Posterior cingulate gyrus (tissue), 11 donors: ENCODE data around the gene DOLPP1.

ENCODE experiments used
- DNase-seq, 10 donors: peaks; one replicate each; pipeline versions ENCODE4 v3.0.0 to v3.0.0-alpha.2; 2020 to 2021; ENCODE audit warnings: mixed read lengths in 3 of 10
- intact Hi-C: fragments of 100-400 bp; cut with DNase I; formaldehyde crosslinking; loops from one replicate; pipeline ENCODE4 v1.15.1; 2023

The DOLPP1 gene

GRCh38 chr9:129060991-129061390 lies 19.9 kb upstream of the DOLPP1 start:
- DNase-seq: peak in 1 of 10 donors; percentile 71
- intact Hi-C loops: no loop called here

- no peak for DNase-seq
- intact Hi-C loops: no loop called here
Observed at GRCh38 chr9:129063061-129063460, 17.9 kb upstream of the DOLPP1 start.

- DNase-seq: peak in 1 of 10 donors; percentile 52
- intact Hi-C loops: no loop called here
Observed at GRCh38 chr9:129064499-129064908, 16.4 kb upstream of the DOLPP1 start.

- intact Hi-C loops: no loop called here
- no peak for DNase-seq
Observed at GRCh38 chr9:129068110-129068509, 12.8 kb upstream of the DOLPP1 start.

- peak in 8 of 10 donors; percentile 28 to 93 (median 46) for DNase-seq
- intact Hi-C loops: no loop called here
Observed at GRCh38 chr9:129068990-129069861, 11.7 kb upstream of the DOLPP1 start.

DNA sequence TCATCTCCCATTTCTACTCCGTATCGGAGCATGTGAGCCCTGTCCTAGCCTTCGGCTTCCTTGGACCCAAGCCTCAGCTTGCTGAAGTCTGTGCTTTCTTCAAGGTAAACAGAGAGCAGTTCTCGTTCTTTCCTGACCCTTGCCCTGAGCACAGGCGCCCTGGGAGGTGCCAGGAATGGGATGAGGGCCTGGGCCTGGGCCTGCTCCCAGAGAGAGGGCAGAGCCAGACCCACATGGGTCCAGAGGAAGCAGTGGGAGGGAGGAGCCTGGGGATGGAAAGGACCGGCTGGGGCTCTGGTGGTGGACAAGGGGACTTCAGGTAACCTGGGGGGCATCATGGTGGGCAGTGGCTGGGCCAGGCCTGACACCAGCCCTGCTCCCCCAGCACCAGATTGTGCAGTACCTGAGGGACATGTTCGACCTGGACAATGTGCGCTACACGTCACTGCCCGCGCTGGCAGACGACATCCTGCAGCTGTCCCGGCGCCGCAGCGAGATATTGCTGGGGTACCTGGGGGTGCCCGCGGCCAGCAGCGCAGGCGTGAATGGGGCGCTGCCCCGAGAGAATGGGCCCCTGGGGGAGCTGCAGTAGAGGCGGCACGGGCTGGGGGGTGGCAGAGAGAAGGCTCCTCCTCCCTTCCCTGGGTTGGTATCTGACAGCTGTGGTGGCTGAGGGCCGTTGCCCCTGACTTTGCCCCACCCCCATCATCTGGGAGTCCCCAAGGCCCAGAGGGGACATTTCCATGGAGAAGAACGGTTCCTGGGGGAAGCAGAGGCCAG lies 10.9 kb upstream of the DOLPP1 start:
- intact Hi-C loops: no loop called here

DNA sequence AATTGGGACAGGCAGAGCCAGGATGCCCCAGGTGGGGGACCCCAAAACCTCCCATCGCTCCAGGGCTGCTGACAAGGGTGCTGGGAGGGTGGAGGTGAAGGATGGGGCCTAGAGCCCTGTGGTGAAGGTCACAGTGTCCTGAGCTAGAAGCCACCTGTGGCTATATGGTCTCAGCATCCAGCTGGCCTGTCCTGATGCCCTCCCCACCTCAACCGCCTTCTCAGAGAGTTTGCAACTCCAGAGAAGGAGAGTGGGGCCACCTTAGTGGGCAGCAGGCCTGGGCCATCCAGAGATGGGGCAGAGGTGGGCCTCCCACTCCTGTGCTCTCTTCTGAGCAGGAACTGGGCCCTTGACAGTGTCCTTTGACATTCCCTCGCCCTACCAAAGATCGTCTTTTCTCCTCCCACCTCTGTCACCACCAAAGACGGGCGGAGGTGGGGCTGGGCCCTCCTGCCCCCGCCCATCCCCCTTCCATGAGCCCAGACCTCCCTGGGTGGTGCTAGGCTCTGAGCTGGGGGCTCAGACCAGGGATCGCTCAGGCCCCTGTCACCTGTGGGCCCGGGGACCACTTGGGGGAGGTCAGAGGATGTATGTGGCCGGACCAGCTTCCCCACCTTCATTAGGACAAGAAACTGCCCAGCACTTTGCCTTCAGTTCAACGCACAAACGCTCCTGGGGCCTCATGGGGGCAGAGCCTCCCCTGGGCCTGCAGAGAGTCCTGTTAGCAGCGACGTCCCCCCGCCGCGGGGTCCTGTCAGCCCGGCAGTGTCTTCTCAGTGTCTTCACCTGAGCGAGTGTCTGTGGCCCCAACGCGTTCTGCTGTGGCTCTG lies 10.0 kb upstream of the DOLPP1 start:
- DNase-seq: peak in 1 of 10 donors; percentile 59
- intact Hi-C loops: no loop called here

More for the DNA sequence above, 10.9 kb upstream of the DOLPP1 start:
- peak in 1 of 10 donors; percentile 59 for DNase-seq

- intact Hi-C loops: no loop called here
Observed at GRCh38 chr9:129071526-129072126, 9.3 kb upstream of the DOLPP1 start.

DNA sequence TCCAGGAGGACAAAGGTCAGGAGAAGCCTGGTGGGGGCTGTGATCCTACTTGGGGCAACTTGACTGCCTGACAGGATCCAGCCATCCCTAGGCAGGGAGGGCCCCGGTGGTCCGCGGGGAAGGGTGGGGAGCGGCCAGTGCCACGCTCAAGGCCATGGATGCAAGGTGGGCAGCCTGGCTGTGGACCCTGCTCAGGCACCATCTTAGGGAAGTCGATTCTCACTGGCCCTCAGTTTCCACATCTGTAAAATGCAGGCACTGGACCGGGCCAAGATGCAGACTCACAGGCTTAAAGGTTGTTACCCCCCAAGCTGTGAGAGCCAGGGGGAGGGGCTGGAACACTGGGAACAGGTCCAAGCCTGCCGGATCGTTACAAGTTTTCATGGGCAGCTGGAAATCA lies 8.7 kb upstream of the DOLPP1 start:
- DNase-seq: peak in 1 of 10 donors; percentile 78
- intact Hi-C loops: no loop called here

More at GRCh38 chr9:129071526-129072126, 9.3 kb upstream of the DOLPP1 start:
- peak in 1 of 10 donors; percentile 63 for DNase-seq

DNA sequence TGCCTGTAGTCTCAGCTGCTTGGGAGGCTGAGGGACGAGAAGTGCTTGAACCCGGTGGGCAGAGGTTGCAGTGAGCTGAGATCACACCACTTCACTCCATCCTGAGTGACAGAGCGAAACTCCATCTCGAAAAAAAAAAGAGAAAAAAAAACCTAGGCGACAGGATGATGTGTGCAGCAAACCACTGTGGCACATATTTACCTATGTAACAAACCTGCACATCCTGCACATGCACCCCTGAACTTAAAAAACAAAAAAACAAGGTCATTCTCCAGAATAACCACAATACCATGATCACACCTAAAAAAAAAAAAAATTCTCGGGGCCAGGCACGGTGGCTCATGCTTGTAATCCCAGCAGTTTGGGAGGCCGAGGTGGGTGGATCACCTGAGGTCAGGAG lies 7.5 kb upstream of the DOLPP1 start:
- intact Hi-C loops: no loop called here
- peak in 1 of 10 donors; percentile 53 for DNase-seq

GRCh38 chr9:129074106-129074505 lies 6.8 kb upstream of the DOLPP1 start:
- intact Hi-C loops: no loop called here

GRCh38 chr9:129075996-129076639 lies 4.8 kb upstream of the DOLPP1 start:
- DNase-seq: peak in 1 of 10 donors; percentile 32
- intact Hi-C loops: no loop called here

More at GRCh38 chr9:129074106-129074505, 6.8 kb upstream of the DOLPP1 start:
- DNase-seq: no peak

DNA sequence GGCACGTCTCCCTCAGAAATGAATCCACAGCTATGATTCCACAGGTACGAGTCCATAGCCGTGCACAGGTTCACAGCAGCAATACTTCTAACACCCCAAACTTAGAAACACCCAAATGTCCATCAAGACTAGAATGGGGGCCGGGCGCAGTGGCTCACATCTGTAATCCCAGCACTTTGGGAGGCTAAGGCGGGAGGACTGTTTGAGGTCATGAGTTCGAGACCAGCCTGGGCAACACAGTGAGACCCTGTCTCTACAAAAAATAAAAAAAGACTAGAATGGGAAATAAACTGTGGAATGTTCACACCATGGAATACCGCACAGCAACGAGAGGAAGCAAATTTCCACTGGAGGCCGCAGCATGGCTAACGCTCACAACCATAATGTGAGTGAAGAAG lies 4.3 kb upstream of the DOLPP1 start:
- intact Hi-C loops: no loop called here
- DNase-seq: peak in 1 of 10 donors; percentile 53

DNA sequence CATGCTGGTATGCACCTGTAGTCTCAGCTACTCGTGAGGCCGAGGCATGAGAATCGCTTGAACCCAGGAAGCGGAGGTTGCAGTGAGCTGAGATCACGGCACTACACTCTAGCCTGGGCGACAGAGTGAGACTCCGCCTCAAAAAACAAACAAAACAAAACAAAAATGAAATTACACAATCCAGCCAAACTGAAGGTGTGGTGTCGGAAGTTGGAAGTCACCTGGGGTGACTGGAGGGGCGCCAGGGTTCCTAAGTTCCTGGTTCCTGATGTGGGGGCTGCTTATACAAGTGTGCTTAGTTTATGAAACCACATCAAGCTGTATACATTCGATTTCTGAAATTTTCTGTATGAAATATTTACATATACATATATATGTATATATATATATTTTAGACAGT lies 3.7 kb upstream of the DOLPP1 start:
- intact Hi-C loops: no loop called here
- DNase-seq: no peak

- DNase-seq: peak in 1 of 10 donors; percentile 41
- intact Hi-C loops: no loop called here
Observed at GRCh38 chr9:129078691-129079503, 2.0 kb upstream of the DOLPP1 start.

GRCh38 chr9:129079829-129080228 lies 1.1 kb upstream of the DOLPP1 start:
- no peak for DNase-seq
- intact Hi-C loops: loop anchor here (2.0 kb wide), 1 partner anchor 43 kb away; the partner anchor contains the start of gene MIGA2

GRCh38 chr9:129080298-129080600 lies 662 bp upstream of the DOLPP1 start:
- intact Hi-C loops: loop anchor here (2.0 kb wide), 1 partner anchor 43 kb away; the partner anchor contains the start of gene MIGA2
- DNase-seq: no peak

GRCh38 chr9:129081388-129081904 lies 535 bp downstream of the DOLPP1 start:
- intact Hi-C loops: loop anchor here (2.0 kb wide), 1 partner anchor 45 kb away; the partner anchor contains the start of gene MIGA2
- no peak for DNase-seq
